Right atrium auricular region (tissue), 2 donors: ENCODE results near the gene SETX. TPM values are rescaled to one million over a fixed set of nuclear protein-coding genes. Genes with fewer than 3 reads are reported as not detected.

Experiments used
- DNase-seq: peaks from one replicate; pipeline ENCODE4 v3.0.0-alpha.2; 2019; ENCODE audit warnings: low spot score
- H3K27ac ChIP-seq, 2 donors: fragments of 200-600 bp; sonication (generic); 1 replicate in 1 of 2; 2 replicates in 1 of 2; pipeline ENCODE4 v1.5.1; 2016 to 2019
- H3K27me3 ChIP-seq, 2 donors: fragments of 200-600 bp; sonication (generic); one replicate each; pipeline versions ENCODE4 v1.5.1 to v1.6.0; 2017 to 2019
- H3K36me3 ChIP-seq: fragments of 200-600 bp; sonication (generic); one replicate; pipeline ENCODE4 v1.5.1; 2016
- H3K4me1 ChIP-seq, 2 donors: fragments of 200-600 bp; sonication (generic); one replicate each; pipeline versions ENCODE4 v1.5.1 to v1.6.0; 2017 to 2019
- H3K4me3 ChIP-seq, 2 donors: fragments of 200-600 bp; sonication (generic); 1 replicate in 1 of 2; 2 replicates in 1 of 2; pipeline ENCODE4 v1.5.1; 2017 to 2019; ENCODE audit warnings: mild to moderate bottlenecking in 1 of 2, moderate library complexity in 1 of 2
- H3K9me3 ChIP-seq, 2 donors: fragments of 200-600 bp; sonication (generic); one replicate each; pipeline ENCODE4 v1.5.1; 2019
- total RNA-seq, 2 donors: library from RNA; depleted of rRNA; stranded (reverse); fragments of >200 nt; gene quantifications; one replicate each; pipeline ENCODE4 v1.1.0, GENCODE V29; 2016
- TF ChIP-seq, protein P1 (sequence below), 2 donors: fragments of 200-600 bp; sonication (generic); IDR thresholded peaks; one replicate each; pipeline ENCODE4 v1.5.1; 2019; ENCODE audit warnings: antibody characterized with exemption in 2 of 2

Gene SETX
- total RNA-seq, 2 donors from 2014 or later, result 32.3 to 33.9 TPM

DNA sequence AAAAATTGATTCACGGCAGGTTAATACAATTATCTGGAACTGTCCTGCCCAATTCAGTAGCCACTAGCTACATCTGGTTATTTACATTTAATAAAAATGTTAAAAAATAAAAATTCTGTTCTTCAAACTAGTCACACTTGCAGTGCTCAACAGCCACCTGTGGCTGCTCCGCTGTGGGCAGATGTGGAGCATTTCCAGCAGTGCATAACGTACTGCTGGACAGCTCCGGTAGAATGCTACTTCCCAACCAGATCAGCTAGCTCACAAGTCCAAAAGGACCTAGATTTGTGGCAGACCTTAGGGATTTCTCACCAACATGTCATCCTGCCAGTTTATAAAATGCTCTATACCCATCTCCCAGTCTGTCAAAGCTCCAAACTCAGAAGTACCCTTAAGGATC lies 42.8 kb downstream of the SETX start:
- Histone ChIP-seq H3K36me3 (peaks cover 48% of the 10 kb centered on the region), H3K4me3 (no peak overlapping the region), H3K4me1 (no peaks in the 10 kb centered on the region), H3K9me3 (no peaks in the 10 kb centered on the region), H3K27ac (no peak overlapping the region), H3K27me3 (no peaks in the 10 kb centered on the region)
- no peak for DNase-seq
- TF ChIP-seq, protein P1, sequence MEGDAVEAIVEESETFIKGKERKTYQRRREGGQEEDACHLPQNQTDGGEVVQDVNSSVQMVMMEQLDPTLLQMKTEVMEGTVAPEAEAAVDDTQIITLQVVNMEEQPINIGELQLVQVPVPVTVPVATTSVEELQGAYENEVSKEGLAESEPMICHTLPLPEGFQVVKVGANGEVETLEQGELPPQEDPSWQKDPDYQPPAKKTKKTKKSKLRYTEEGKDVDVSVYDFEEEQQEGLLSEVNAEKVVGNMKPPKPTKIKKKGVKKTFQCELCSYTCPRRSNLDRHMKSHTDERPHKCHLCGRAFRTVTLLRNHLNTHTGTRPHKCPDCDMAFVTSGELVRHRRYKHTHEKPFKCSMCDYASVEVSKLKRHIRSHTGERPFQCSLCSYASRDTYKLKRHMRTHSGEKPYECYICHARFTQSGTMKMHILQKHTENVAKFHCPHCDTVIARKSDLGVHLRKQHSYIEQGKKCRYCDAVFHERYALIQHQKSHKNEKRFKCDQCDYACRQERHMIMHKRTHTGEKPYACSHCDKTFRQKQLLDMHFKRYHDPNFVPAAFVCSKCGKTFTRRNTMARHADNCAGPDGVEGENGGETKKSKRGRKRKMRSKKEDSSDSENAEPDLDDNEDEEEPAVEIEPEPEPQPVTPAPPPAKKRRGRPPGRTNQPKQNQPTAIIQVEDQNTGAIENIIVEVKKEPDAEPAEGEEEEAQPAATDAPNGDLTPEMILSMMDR (IDR thresholded peaks at IDR 0.05), result no peak

DNA sequence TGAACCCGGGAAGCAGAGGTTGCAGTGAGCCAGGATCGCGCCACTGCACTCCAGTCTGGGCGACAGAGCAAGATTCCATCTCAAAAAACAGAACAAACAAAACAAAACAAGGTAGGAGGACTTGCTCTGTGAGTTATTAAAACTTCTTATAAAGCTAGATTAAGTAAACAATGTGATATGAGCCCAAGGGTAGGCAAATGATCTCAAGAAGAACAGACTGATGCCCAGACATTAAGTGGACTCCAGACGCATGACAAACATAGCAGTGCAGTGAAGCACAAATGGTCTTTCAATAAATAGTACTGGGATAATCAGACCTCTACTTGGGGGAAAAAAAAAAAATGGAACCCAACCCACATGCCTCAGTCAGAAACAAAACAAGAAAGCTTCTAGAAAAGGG lies 45.7 kb downstream of the SETX start:
- no peaks in the 10 kb centered on the region for H3K4me1 ChIP-seq
- DNase-seq, result no peak
- H3K9me3 ChIP-seq, result no peaks in the 10 kb centered on the region
- H3K27me3 ChIP-seq, result no peaks in the 10 kb centered on the region
- TF ChIP-seq, protein P1 (IDR thresholded peaks at IDR 0.05), result no peak
- peaks cover 60% of the 10 kb centered on the region for H3K36me3 ChIP-seq
- H3K4me3 ChIP-seq, result no peak overlapping the region
- H3K27ac ChIP-seq, result no peak overlapping the region

DNA sequence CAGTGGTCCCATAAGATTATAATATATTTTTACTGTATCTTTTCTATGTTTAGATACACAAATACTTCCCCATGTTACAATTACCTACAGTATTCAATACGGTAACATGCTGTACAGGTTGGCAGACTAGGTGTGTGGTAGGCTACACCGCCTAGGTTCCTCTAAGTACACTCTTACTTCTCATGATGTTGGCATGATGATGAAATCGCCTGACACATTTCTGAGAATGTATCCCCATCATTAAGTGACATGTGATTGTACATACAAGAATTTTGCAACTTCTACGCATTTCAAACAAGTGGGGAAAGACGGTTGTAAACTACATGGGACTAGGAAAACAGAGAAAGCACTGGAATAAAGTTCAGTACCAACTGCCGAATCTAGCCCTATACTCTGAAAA lies 53.3 kb downstream of the SETX start:
- H3K9me3 ChIP-seq, result no peaks in the 10 kb centered on the region
- no peaks in the 10 kb centered on the region for H3K4me1 ChIP-seq
- peaks cover 62% of the 10 kb centered on the region for H3K36me3 ChIP-seq
- no peak overlapping the region for H3K4me3 ChIP-seq
- H3K27ac ChIP-seq, result no peak overlapping the region
- no peaks in the 10 kb centered on the region for H3K27me3 ChIP-seq
- no peak for DNase-seq
- TF ChIP-seq, protein P1 (IDR thresholded peaks at IDR 0.05), result no peak

DNA sequence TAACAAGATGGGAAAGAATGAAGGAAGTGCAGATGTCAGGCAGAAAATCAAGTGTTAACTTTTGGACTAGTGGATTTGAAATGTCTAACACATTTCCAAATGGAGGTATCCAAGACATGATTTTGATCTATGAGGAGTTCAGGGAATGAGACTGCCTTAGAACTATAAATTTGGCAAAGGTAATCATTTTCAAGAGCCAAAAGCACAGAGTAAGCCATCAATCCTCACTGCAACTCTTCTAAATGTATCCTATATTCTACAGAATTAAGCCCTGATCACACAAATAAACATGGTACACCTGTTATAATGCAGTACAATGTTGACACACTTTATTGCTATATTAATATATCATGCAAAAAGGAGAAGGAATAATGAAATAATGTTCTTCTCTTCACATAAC lies 55.6 kb downstream of the SETX start:
- peaks cover 73% of the 10 kb centered on the region for H3K36me3 ChIP-seq
- DNase-seq, result no peak
- TF ChIP-seq, protein P1 (IDR thresholded peaks at IDR 0.05), result no peak

DNA sequence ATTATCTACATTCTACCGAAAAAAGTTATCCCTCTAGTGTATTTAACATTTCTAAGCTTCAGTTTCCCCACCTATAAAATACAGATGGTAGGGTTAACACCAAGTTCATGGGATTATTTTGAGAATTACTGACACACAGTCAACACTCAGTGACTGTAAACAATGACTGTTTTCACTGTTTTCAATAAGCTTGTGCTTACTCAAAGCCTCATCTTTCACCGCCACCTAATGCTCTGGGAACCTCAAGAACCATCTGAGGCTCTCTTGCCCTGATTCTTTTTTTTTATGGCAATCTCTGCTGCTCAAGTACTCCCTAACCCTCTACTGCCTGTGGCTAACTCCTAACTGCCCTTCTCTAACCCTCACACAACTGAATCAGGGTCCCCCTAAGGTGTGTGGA lies 59.6 kb downstream of the SETX start:
- Histone ChIP-seq H3K27ac (no peak overlapping the region), H3K27me3 (no peaks in the 10 kb centered on the region), H3K36me3 (peaks cover 79% of the 10 kb centered on the region), H3K9me3 (no peaks in the 10 kb centered on the region), H3K4me3 (no peak overlapping the region), H3K4me1 (no peaks in the 10 kb centered on the region)
- TF ChIP-seq, protein P1 (IDR thresholded peaks at IDR 0.05), result no peak
- no peak for DNase-seq

More for the DNA sequence above, 55.6 kb downstream of the SETX start:
- no peaks in the 10 kb centered on the region for H3K9me3 ChIP-seq
- H3K4me1 ChIP-seq, result no peaks in the 10 kb centered on the region
- no peak overlapping the region for H3K27ac ChIP-seq
- H3K27me3 ChIP-seq, result no peaks in the 10 kb centered on the region
- no peak overlapping the region for H3K4me3 ChIP-seq

DNA sequence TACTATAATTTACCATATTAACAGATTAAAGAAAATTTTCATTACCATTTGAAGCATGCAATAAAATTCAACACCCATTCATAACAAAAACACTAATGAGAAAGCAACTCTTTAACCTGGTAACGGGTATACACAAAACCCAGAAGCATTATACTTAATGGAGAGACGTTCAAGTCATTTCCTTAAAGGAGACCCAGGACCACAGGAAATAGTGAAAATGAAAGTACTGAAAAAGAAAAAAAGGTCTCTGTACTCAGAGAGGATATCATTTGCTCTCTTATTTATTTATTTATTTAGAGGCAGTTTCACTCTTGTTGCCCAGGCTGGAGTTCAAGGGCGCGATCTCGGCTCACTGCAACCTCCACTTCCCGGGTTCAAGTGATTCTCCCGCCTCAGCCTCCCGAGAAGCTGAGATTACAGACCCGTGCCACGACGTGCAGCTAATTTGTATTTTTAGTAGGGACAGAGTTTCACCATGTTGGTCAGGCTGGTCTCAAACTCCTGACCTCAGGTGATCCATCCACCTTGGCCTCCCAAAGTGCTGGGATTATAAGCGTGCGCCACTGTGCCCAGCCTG lies 61.6 kb downstream of the SETX start:
- DNase-seq, result no peak
- H3K36me3 ChIP-seq, result peaks cover 64% of the 10 kb centered on the region
- no peaks in the 10 kb centered on the region for H3K9me3 ChIP-seq
- H3K4me3 ChIP-seq, result no peak overlapping the region
- TF ChIP-seq, protein P1 (IDR thresholded peaks at IDR 0.05), result no peak
- no peak overlapping the region for H3K27ac ChIP-seq
- peaks cover 0 to 9% of the 10 kb centered on the region in 2 donors for H3K4me1 ChIP-seq
- H3K27me3 ChIP-seq, result no peaks in the 10 kb centered on the region
